Ascending aorta (tissue), 2 donors: Measurements from ENCODE around the gene SLC5A1. TPM values are rescaled to one million over a fixed set of nuclear protein-coding genes. Genes with fewer than 3 reads are reported as not detected.

Experiments
- DNase-seq, 2 donors: peaks; one replicate each; pipeline ENCODE4 v3.0.0-alpha.2; 2019; ENCODE audit warnings: low spot score in 2 of 2
- H3K27ac ChIP-seq, 2 donors: fragments of 200-600 bp; sonication (generic); one replicate each; pipeline ENCODE4 v1.5.1; 2016 to 2017; ENCODE audit warnings: mild to moderate bottlenecking in 1 of 2
- H3K27me3 ChIP-seq: fragments of 200-600 bp; sonication (generic); one replicate; pipeline ENCODE4 v1.5.1; 2017
- H3K36me3 ChIP-seq, 2 donors: fragments of 200-600 bp; sonication (generic); one replicate each; pipeline ENCODE4 v1.5.1; 2016
- H3K4me1 ChIP-seq, 2 donors: fragments of 200-600 bp; sonication (generic); one replicate each; pipeline ENCODE4 v1.5.1; 2016 to 2017; ENCODE audit warnings: mild to moderate bottlenecking in 1 of 2
- H3K4me3 ChIP-seq, 2 donors: fragments of 200-600 bp; sonication (generic); one replicate each; pipeline ENCODE4 v1.5.1; 2016 to 2017; ENCODE audit warnings: mild to moderate bottlenecking in 1 of 2
- H3K9me3 ChIP-seq, 2 donors: fragments of 200-600 bp; sonication (generic); one replicate each; pipeline ENCODE4 v1.5.1; 2016
- intact Hi-C: fragments of 100-400 bp; cut with DNase I; formaldehyde crosslinking; loops from one replicate; pipeline ENCODE4 v1.15.1; 2023
- total RNA-seq: library from RNA; depleted of rRNA; stranded (reverse); fragments of >200 nt; gene quantifications from one replicate; pipeline ENCODE4 v1.1.0, GENCODE V29; 2016
- TF ChIP-seq, protein P1 (sequence below), 3 experiments: fragments of 200-600 bp in 2 of 3; fragments of 450-650 bp in 1 of 3; sonication (generic) in 2 of 3; IDR thresholded peaks; one replicate each; pipeline ENCODE4 v1.5.1; 2016 to 2019; ENCODE audit warnings: antibody characterized with exemption in 3 of 3, mild to moderate bottlenecking in 1 of 3, moderate library complexity in 1 of 3

The SLC5A1 gene
- total RNA-seq, 1 donor from 2014 or later = not detected

DNA sequence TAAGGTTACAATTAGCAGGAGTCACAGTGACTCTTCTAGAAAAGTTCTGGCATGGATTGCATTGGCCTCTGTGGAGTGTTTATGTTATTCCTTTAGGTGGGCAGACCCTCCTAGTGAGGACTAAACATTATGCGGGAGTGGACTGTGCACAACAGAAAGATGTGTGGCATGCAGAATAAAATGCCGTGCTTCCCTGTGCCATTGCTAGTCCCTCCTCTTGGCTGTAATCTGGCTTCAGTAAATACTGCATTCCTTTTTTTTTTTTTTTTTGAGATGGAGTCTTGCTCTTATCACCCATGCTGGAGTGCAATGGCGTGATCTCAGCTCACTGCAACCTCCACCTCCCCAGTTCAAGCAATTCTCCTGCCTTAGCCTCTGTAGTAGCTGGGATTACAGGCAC lies 45.0 kb downstream of the SLC5A1 start:
- Histone ChIP-seq H3K27ac (no peak overlapping the region), H3K36me3 (no peaks in the 10 kb centered on the region), H3K9me3 (no peaks in the 10 kb centered on the region), H3K27me3 (no peaks in the 10 kb centered on the region), H3K4me3 (no peak overlapping the region), H3K4me1 (no peaks in the 10 kb centered on the region)
- TF ChIP-seq, protein P1, sequence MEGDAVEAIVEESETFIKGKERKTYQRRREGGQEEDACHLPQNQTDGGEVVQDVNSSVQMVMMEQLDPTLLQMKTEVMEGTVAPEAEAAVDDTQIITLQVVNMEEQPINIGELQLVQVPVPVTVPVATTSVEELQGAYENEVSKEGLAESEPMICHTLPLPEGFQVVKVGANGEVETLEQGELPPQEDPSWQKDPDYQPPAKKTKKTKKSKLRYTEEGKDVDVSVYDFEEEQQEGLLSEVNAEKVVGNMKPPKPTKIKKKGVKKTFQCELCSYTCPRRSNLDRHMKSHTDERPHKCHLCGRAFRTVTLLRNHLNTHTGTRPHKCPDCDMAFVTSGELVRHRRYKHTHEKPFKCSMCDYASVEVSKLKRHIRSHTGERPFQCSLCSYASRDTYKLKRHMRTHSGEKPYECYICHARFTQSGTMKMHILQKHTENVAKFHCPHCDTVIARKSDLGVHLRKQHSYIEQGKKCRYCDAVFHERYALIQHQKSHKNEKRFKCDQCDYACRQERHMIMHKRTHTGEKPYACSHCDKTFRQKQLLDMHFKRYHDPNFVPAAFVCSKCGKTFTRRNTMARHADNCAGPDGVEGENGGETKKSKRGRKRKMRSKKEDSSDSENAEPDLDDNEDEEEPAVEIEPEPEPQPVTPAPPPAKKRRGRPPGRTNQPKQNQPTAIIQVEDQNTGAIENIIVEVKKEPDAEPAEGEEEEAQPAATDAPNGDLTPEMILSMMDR (IDR thresholded peaks at IDR 0.05) = no peak
- intact Hi-C loops = no loop called here
- no peak for DNase-seq

DNA sequence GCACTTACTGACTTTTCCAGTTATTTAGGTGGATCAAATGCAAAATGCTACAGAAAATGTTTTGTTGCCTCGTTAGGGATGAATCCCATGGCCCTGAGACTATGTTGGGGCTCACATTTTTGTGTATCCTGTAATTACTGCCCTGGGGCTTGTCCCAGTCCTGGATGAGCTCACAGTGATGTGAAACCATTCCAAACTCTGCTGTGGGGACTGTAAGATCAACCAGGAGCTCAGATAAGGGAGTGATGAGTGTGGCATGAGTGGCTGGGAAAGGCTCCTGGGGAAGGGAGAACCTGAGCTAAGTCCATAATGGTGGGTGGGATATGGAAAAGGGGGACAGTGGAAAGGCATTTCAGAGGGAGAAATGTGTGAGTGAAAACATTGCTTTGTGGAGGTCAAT lies 54.0 kb downstream of the SLC5A1 start:
- Histone ChIP-seq H3K27me3 (no peaks in the 10 kb centered on the region), H3K4me3 (no peak overlapping the region), H3K36me3 (no peaks in the 10 kb centered on the region), H3K9me3 (no peaks in the 10 kb centered on the region), H3K4me1 (no peaks in the 10 kb centered on the region), H3K27ac (no peak overlapping the region)
- TF ChIP-seq, protein P1 (IDR thresholded peaks at IDR 0.05) = no peak
- intact Hi-C loops = no loop called here
- DNase-seq = no peak

DNA sequence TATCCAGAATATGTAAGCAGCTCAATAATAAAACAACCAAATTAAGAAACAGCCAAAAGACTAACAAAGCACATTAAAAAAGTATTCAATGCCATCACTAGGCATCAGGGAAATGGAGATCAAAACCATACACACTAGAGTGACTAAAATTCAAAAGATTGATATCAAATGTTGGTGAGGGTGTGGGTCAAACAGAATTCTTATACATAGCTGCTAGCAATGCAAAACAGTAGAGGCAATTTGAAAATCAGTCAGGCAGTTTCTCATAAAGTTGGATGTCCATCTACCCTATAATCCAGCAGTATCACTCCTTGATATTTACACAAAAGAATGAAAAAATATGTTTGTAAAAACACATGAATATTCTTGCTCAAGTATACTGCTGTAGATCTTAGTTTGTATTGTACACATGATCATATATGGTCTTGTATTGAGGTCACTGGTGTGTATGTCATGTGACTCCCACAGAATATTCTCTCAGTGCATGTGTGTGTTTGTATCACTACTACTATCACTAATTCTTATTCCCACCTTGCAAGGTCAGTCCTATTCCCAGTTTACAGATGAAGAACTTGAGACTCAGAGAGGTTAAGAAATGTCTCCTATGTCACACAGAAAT lies 54.9 kb downstream of the SLC5A1 start:
- Histone ChIP-seq H3K36me3 (no peaks in the 10 kb centered on the region), H3K27me3 (no peaks in the 10 kb centered on the region), H3K4me3 (no peak overlapping the region), H3K27ac (no peak overlapping the region), H3K9me3 (no peaks in the 10 kb centered on the region), H3K4me1 (no peaks in the 10 kb centered on the region)
- no peak for DNase-seq
- TF ChIP-seq, protein P1 (IDR thresholded peaks at IDR 0.05) = no peak
- intact Hi-C loops = no loop called here

DNA sequence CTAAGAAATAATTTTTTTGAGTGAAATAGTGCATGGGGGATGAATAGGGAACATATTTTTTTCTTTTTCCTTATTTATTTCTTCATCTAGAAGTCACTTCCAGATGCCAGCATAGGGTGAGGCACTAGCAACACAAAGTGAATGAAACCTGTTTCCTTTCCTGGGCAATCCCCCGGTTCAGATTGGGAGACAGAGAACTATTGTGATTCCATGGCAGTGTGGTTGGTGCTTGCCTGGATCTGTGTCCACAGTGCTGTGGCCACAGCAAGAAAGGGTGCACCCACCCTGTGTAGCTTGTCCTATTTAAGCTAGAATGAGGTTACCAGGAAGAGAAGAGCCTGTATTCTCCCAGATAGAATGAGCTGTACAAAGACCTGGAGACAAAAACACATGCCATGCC lies 57.6 kb downstream of the SLC5A1 start:
- Histone ChIP-seq H3K4me3 (no peak overlapping the region), H3K27ac (no peak overlapping the region), H3K36me3 (no peaks in the 10 kb centered on the region), H3K9me3 (no peaks in the 10 kb centered on the region), H3K27me3 (no peaks in the 10 kb centered on the region), H3K4me1 (no peaks in the 10 kb centered on the region)
- TF ChIP-seq, protein P1 (IDR thresholded peaks at IDR 0.05) = no peak
- no peak for DNase-seq
- intact Hi-C loops = no loop called here

DNA sequence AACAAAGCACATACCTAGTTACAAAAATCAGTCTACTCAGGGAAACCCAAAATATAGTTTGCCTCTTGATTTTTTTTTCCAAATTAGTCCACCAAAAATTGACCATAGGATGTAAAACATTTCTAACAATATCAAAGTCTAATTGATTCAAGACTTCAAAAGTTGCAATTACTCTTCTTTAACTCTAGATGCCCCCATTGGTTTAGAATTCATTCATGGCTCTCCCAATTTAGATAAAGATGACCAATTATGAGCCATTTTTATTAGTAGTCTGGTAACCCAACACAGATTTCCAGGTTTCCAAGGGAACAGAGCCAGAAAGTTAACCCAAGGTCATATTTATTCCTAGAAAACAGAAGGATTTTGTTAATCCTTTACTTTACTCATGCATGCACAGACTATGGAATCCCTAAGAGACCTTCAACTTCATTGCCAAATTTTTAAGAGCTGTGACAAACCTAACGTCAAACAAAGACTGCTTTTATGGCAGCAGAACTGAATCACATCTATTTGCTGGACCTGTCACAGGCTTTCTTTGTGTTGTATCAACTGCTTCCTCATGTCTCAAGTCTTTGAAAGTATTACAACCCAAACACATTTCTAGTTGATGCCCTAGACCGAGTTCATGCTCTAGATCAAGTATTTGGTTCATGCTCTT lies 60.7 kb downstream of the SLC5A1 start:
- H3K27me3 ChIP-seq = no peaks in the 10 kb centered on the region
- intact Hi-C loops = no loop called here
- no peak overlapping the region for H3K4me3 ChIP-seq
- H3K27ac ChIP-seq = no peak overlapping the region
- TF ChIP-seq, protein P1 (IDR thresholded peaks at IDR 0.05) = peak in 1 of 3 experiments; percentile 11
- no peaks in the 10 kb centered on the region for H3K9me3 ChIP-seq
- no peaks in the 10 kb centered on the region for H3K4me1 ChIP-seq
- no peaks in the 10 kb centered on the region for H3K36me3 ChIP-seq
- DNase-seq = no peak
